Small intestine (tissue), 7 donors: Measurements from ENCODE around the gene EIF2S3B. TPM values are rescaled to one million over a fixed set of nuclear protein-coding genes. Genes with fewer than 3 reads are reported as not detected.

Experiments used
- DNase-seq, 2 donors: peaks; one replicate each; pipeline versions ENCODE4 v3.0.0 to v3.0.0-alpha.2; 2013
- FAIRE-seq: peaks from 2 replicates; lab custom pipeline; 2012; peaks lifted over from hg19 to GRCh38; lab: Jason Lieb, UNC
- H3K27ac ChIP-seq, 3 donors: one replicate each; pipeline ENCODE4 v1.5.1; 2013; ENCODE audit warnings: low read length in 2 of 3, mild to moderate bottlenecking in 2 of 3, control low read depth in 1 of 3, inconsistent platforms in 1 of 3, low read depth in 1 of 3, moderate library complexity in 1 of 3
- H3K27me3 ChIP-seq, 3 donors: one replicate each; pipeline ENCODE4 v1.6.1; 2013; ENCODE audit warnings: low read length in 3 of 3, inconsistent platforms in 1 of 3; ENCODE audit not compliant: control insufficient read depth in 3 of 3, insufficient read depth in 3 of 3
- H3K36me3 ChIP-seq, 3 donors: one replicate each; pipeline ENCODE4 v1.6.1; 2013; ENCODE audit warnings: low read length in 3 of 3, inconsistent platforms in 1 of 3, low read depth in 1 of 3, mild to moderate bottlenecking in 1 of 3, moderate library complexity in 1 of 3; ENCODE audit not compliant: control insufficient read depth in 3 of 3, insufficient read depth in 2 of 3
- H3K4me1 ChIP-seq, 3 donors: one replicate each; pipeline ENCODE4 v1.6.1; 2013; ENCODE audit warnings: low read length in 2 of 3, inconsistent platforms in 1 of 3, low read depth in 1 of 3, mild to moderate bottlenecking in 1 of 3, moderate library complexity in 1 of 3; ENCODE audit not compliant: control insufficient read depth in 3 of 3, insufficient read depth in 2 of 3
- H3K4me3 ChIP-seq, 3 donors: one replicate each; pipeline ENCODE4 v1.5.1; 2013; ENCODE audit warnings: low read length in 3 of 3, control low read depth in 1 of 3, inconsistent platforms in 1 of 3, low read depth in 1 of 3, mild to moderate bottlenecking in 1 of 3, moderate library complexity in 1 of 3
- H3K9me3 ChIP-seq, 2 donors: one replicate each; pipeline ENCODE4 v1.6.1; 2013; ENCODE audit warnings: low read depth in 1 of 2, low read length in 1 of 2; ENCODE audit not compliant: control insufficient read depth in 2 of 2, insufficient read depth in 1 of 2
- WGBS, 3 donors: extraction: QIAGEN DNeasy Blood & Tissue Kit; methylation state at CpG; one replicate each; pipeline ENCODE4 v1.1.7; 2013; 5-methylcytosine and 5-hydroxymethylcytosine counted together
- polyA plus RNA-seq, 4 donors: library from polyadenylated mRNA; stranded (reverse) in 3 of 4; unstranded in 1 of 4; fragments of 200-250 nt in 3 of 4; fragments of 120-200 nt in 1 of 4; gene quantifications; one replicate each; pipeline versions ENCODE4 v1.2.1 to v1.2.3, GENCODE V29; 2013
- donor health status: healthy with polysubstance abuse.
- donor health status: control.
- donor health status: control.
- donor health status: Bipolar disorder and iron deficiency.
- donor health status: healthy.

The EIF2S3B gene
- polyA plus RNA-seq, 4 donors: 0.51 to 4.0 (median 0.89) TPM; not detected in 1

- no peak for FAIRE-seq
- H3K27ac ChIP-seq: peak overlapping the region in 2 of 3 donors; percentile 70 to 83
- 63 to 83% (median 77%) methylated on average over 7 of the region's 7 CpGs for WGBS, 3 donors
These were observed 49.2 kb downstream of the EIF2S3B start for GRCh38 chr12:10554756-10555481.

GRCh38 chr12:10557329-10557728 lies 51.6 kb downstream of the EIF2S3B start:
- Histone ChIP-seq H3K27me3 (peaks cover 0 to 2% (median 0%) of the 10 kb centered on the region in 3 donors), H3K9me3 (no peaks in the 10 kb centered on the region), H3K27ac (peak overlapping the region in 2 of 3 donors; percentile 4 to 6), H3K4me1 (no peaks in the 10 kb centered on the region), H3K4me3 (no peak overlapping the region), H3K36me3 (no peaks in the 10 kb centered on the region)
- no peak for DNase-seq
- FAIRE-seq: no peak
- 44 to 65% (median 52%) methylated on average over 6 of the region's 6 CpGs for WGBS, 3 donors

More at GRCh38 chr12:10554756-10555481, 49.2 kb downstream of the EIF2S3B start:
- H3K9me3 ChIP-seq: peaks cover 0 to 1% of the 10 kb centered on the region in 2 donors
- no peaks in the 10 kb centered on the region for H3K4me1 ChIP-seq
- H3K36me3 ChIP-seq: no peaks in the 10 kb centered on the region
- DNase-seq: peak in 1 of 2 donors; percentile 16
- peaks cover 0 to 2% (median 0%) of the 10 kb centered on the region in 3 donors for H3K27me3 ChIP-seq
- peak overlapping the region in 1 of 3 donors; percentile 2 for H3K4me3 ChIP-seq

- 31 to 53% (median 44%) methylated on average over 2 of the region's 2 CpGs for WGBS, 3 donors
- peak overlapping the region in 1 of 3 donors; percentile 32 for H3K27ac ChIP-seq
- no peak for FAIRE-seq
These were observed 52.1 kb downstream of the EIF2S3B start for GRCh38 chr12:10557766-10558165.

More at GRCh38 chr12:10557766-10558165, 52.1 kb downstream of the EIF2S3B start:
- Histone ChIP-seq H3K4me3 (no peak overlapping the region), H3K9me3 (no peaks in the 10 kb centered on the region), H3K4me1 (no peaks in the 10 kb centered on the region), H3K36me3 (no peaks in the 10 kb centered on the region), H3K27me3 (peaks cover 0 to 2% (median 0%) of the 10 kb centered on the region in 3 donors)
- no peak for DNase-seq

Other genes starting within 250 kb of the EIF2S3B start
- 1 to 10 TPM in 2 of 4 donors, under 1 TPM in 1, not detected in 1; 0.72 to 3.0 (median 1.4) TPM for gene KLRD1, start 198.0 kb upstream of the EIF2S3B start, polyA plus RNA-seq
- gene KLRK1, start 115.8 kb upstream of the EIF2S3B start, polyA plus RNA-seq: 1 to 10 TPM in 3 of 4 donors, not detected in 1; 3.3 to 5.9 (median 3.4) TPM
- under 1 TPM in 2 of 4 donors, not detected in 2; 0.06 to 0.66 TPM for gene KLRC4, start 96.1 kb upstream of the EIF2S3B start, polyA plus RNA-seq
- under 1 TPM in 2 of 4 donors, not detected in 2; 0.37 to 0.46 TPM for gene KLRC3, start 85.3 kb upstream of the EIF2S3B start, polyA plus RNA-seq
- gene KLRC2, start 69.9 kb upstream of the EIF2S3B start, polyA plus RNA-seq: 1 to 10 TPM in 2 of 4 donors, under 1 TPM in 1, not detected in 1; 0.36 to 2.4 (median 1.0) TPM
- 1 to 10 TPM in 1 of 4 donors, under 1 TPM in 2, not detected in 1; 0.58 to 4.6 (median 0.81) TPM for gene KLRC1, start 52.5 kb upstream of the EIF2S3B start, polyA plus RNA-seq
- gene MAGOHB, start 107.7 kb downstream of the EIF2S3B start, polyA plus RNA-seq: 10 to 100 TPM in 3 of 4 donors, 1 to 10 TPM in 1; 4.9 to 27.7 (median 20.7) TPM
- gene STYK1, start 168.2 kb downstream of the EIF2S3B start, polyA plus RNA-seq: 1 to 10 TPM; 1.9 to 8.1 (median 4.8) TPM
- 100 to 1,000 TPM in 2 of 4 donors, 10 to 100 TPM in 2; 61.3 to 183 (median 98.4) TPM for gene YBX3, start 217.4 kb downstream of the EIF2S3B start, polyA plus RNA-seq